CD4-positive, alpha-beta T cell treated with Interferon alpha-2 for 1 hour (primary cell): ENCODE measurements around the gene PITPNM1.
"Not testable (repeated sequence)": the region's sequence is repeated elsewhere in the genome, so short reads cannot be mapped to it uniquely, and the experiment has no call there.

Source experiments
- DNase-seq, 2 donors: peaks; one replicate each; pipeline ENCODE4 v3.0.0-alpha.2; 2020 to 2022

The PITPNM1 gene

DNA sequence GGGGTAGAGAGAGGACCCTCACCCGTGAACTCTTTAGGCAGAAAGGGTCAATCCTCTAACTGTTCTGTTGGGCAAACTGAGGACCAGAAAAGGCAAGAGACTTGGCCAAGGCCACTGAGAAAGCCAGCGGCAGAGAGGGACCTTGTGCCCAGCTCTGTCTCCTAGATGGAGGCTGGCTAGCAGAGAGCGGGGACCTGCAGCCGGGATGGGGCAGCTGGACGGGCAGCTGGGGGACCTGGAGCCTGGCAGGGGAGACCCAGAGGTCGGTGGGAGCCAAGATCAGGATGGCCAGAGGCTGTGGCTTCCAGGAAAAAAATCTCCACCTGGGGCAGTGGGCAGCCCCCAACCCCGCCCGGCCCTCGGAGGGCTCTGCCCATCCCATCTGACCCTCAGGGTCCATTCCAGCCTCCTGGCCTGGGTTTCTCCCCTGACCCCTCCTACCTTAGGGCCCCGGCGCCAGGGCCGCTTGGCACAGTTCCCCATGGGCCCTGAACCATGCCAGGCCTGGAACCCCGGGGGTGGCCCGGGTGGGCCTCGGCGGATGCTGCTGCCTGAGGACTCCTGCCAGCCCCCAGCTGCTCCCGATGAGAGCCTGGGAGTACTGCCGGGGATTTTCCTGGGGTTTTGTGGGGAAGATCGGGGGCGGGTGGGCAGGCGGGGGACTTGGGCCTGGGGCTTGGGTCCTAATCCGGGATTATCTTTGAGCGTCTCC, 17.8 kb upstream of the PITPNM1 start, which contains the start of gene CABP2:
Gene CABP2 (minus strand): TSS at position 603 of the 712 bp plus-strand sequence. CDS start 120 bp downstream, at position 483.
- no peak for DNase-seq

DNA sequence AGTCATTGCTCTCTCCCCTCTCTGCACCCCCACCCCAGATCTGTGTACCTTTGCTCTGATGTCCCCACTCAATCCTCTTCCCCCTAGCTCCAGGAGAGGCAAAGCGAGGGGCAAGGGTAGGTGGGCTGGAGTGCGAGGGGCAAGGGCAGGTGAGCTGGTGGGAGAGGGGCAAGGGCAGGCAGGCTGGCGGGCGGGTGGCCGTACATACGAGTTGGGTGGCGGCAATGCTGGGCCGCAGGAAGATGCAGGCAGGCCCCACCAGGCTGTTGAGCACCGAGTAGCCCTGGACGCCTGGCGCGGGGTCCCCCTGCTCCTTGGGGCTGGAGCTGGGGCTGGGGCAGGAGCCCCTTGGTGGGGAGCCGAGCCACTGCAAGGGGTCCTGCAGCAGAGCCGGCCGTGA, 17.2 kb upstream of the PITPNM1 start:
- DNase-seq = no peak

DNA sequence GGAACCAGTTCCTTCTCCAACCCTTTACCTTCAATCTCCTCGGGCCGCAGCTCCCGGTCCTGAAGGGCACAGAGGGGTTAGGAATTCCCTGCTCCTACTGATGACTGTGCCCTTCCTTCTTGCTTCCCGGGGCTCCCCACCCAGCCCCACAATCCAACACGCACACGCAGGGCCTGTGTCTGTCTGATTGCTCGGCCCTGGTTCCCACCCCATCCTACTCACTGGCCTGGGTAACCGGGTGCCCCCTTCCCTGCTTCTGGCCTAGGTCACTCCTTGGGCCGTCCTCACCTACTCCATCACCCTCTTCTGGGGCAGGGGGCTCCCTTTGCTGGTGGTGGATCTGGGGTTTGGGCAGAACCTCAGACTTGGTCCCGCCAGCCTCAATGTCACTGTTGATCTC, 16.8 kb upstream of the PITPNM1 start:
- no peak for DNase-seq

DNA sequence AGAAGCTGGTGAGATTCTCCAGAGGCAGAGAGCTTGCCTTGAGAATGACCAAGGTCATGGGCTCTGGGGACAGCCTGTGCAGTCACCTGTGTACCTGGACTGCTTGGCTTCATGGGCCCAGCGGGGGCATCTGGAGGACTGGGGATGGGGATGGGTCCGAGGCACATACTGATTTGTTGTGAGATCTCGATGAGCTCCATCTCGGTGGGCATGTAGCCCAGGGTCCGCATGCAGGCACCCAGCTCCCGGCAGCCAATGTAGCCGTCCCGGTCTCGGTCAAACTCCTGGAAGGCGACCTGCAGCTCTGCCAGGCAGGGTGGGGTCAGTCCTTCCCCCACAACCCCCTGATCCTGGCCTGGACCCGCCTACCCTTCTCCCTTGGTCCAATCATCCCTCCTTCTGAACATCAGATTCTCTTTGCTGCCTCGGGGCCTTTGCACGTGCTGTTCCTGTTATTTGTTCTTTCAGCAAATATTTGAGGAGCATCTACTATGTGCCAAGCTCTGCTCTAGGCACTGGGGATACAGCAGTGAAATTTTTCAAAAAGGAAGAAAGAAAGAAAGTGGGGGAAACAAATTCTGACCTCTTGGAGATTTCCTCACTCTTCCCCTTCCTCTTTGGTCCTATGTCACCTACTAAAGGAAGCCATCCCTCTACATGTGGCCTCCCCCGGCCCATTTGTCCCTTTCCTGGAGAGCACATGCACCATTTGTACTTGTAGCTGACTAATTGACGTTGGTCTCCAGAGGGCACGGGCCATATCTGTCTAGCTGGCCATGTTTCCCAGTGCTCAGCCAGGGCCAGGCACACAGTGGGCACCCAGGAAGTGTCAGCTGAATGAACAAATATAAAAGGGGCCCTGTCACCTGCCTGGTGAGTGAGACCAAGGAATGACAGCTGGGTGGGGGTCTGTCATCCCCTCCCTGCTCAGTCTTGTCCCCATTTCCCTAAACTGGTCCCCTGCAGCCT, 16.0 kb upstream of the PITPNM1 start:
- no peak for DNase-seq

- no peak for DNase-seq
Observed at GRCh38 chr11:67519726-67520125, 14.6 kb upstream of the PITPNM1 start.

DNA sequence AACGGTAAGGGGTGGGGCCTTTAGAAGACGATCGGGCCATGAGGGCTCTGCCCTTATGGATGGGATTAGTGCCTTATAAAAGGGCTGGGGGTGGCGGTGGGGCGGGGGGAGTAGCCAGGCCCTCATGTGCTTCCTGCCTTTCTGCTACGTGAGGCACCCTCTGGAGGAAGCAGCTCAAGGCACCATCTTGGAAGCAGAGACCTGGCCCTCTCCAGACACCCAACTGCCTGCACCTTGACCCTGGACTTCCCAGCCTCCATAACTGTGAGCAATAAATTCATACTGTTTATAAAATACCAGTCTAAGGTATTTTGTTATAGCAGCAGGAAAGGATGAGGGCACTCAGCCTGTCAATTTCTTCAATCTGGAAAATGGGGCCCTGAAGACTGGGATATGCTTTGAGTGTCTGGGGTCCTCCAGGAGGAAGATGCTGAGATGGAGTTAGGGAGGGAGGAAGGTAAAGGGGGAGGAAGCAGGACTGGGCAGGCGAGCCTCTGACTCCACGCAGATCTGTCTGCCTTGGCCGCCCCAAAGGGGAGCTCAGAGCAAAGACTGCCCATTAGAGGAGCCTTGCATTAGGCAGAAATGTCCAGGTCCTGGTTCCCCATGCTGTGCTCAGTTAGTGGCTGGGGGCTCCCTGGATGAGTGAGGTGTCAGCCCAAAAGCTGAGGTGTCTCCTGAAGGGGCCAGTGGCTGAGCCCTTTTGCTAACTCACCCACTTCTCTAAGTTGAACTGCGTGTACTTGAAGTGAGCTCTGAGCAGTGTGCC, 12.8 kb upstream of the PITPNM1 start:
- no peak for DNase-seq

DNA sequence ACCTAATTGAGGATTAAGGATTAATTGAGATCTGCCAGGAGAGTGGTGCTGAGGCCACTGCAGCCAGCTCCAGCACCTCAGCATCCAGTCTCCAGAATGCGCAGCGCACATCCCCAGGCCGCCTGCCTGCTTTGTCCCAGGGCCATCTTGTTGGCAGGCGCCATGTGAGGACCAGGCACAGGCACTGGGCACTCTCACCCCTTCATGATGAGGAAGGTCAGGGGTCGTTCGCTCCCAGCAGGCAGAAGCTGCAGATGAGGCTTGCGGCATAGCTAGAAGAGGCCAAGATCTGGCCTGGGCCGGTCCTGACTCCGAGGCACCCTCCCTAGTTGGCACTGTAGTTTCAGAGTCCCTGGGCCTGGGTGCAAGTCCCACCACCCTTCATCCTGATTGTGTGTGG, 11.6 kb upstream of the PITPNM1 start:
- no peak for DNase-seq

- no peak for DNase-seq
Observed at GRCh38 chr11:67514116-67514515, 9.0 kb upstream of the PITPNM1 start.

DNA sequence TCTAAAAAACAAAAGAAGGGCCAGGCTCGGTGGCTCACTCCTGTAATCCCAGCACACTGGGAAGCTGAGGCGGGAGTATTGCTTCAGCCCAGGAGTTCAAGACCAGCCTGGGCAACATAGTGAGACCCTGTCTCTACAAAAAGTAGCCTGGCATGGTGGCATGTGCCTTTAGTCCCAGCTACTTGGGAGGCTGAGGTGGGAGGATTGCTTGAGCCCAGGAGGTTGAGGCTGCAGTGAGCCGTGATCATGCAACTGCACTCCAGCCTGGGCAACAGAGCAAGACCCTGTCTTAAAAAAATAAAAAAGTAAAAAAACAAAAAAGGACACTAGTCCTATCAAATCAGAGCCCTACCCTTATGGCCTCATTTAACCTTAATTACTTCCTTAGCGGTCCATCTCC, 6.4 kb upstream of the PITPNM1 start:
- DNase-seq = not testable (repeated sequence)

- DNase-seq = no peak
Observed at GRCh38 chr11:67510023-67510345, 4.8 kb upstream of the PITPNM1 start.

DNA sequence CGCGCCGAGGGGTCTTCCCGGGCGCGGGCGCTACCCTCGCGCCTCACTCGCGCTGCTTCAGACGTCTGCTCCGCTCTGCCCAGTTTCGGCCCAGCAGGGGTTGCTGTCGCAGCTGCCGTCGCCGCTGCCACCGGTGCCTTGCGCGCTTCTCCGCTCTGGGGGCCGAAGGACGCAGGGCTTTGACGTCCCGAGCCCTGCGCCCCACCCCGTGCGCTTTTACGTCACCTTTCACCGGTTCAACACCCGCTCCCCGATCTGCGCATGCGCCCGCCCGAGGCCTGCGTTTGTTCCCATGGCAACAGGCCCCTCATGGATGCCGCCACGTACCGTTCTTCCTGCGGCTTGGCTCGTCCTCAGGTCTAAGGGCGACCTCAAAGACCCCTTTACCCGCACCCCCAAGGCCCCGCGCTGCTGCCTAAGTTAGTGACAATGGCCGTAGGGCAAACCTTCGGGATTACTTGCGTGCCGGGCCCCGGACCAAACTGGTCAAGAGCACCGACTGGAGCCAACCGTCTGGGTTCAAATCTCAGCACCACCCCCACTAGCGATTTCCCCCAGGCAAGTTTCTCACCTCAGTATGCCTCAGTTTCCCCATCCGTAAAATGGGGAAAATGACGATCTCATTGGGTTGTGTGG, 3.4 kb upstream of the PITPNM1 start:
- DNase-seq = peak; percentile 98

GRCh38 chr11:67507864-67508485, 2.8 kb upstream of the PITPNM1 start, which contains the start of gene CDK2AP2:
Gene CDK2AP2, minus strand, starts transcription at chr11:67508162. Its CDS starts 80 bp downstream, at chr11:67508082.
- peak; percentile 98 to 99 for DNase-seq

- peak in 1 of 2 donors; percentile 29 for DNase-seq
Observed at GRCh38 chr11:67507242-67507863, 2.2 kb upstream of the PITPNM1 start.

- no peak for DNase-seq
Observed at GRCh38 chr11:67506426-67507051, 1.4 kb upstream of the PITPNM1 start.

- DNase-seq = peak; percentile 91 to 92
Observed at GRCh38 chr11:67505605-67506396, 638 bp upstream of the PITPNM1 start.

DNA sequence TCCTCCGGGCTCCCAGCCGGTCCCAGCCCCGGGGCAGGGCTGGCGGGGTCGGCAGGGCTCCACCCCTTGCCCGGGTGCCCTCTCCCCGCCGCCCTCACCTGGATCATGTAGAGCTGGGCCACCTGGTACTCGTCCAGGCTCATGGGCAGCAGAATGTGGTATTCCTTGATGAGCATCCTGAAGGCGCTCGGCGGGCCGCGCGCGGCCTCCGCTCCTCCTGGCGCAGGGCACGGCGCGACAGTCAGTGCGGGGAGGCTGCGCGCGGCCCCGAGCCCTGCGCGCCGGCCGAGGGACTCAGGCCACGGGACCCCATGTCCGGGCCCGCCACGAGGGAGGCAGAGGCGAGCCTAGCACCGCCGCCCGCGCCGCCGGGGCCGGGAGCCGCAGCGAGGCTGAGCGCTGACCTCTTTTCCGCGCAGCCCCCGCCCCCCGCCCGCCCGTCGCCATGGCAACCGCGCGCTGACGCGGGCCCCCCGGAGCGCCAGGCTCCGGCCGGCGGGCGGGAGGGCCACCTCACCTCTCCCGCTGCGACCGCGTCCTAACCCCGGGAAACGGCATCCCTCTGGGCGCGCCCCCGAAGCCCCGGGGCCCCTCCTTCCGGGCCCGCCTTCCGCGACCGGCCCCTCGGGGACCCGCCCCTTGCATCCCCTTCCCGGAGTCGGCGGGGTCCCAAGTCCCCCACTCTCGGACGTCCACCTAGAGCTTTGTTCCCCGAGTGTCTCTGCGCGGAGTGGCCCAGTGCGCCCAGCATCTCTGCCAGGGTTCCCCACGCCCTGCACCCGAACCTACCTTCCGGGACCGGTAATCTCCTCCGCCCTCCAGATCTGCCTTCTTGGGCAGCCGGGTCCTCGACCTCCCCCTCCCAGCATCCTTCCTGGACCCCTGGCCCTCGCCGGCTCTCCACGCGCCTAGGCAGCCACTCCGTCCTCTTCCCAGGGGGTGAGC, 886 bp downstream of the PITPNM1 start:
- peak in 1 of 2 donors; percentile 66 for DNase-seq

DNA sequence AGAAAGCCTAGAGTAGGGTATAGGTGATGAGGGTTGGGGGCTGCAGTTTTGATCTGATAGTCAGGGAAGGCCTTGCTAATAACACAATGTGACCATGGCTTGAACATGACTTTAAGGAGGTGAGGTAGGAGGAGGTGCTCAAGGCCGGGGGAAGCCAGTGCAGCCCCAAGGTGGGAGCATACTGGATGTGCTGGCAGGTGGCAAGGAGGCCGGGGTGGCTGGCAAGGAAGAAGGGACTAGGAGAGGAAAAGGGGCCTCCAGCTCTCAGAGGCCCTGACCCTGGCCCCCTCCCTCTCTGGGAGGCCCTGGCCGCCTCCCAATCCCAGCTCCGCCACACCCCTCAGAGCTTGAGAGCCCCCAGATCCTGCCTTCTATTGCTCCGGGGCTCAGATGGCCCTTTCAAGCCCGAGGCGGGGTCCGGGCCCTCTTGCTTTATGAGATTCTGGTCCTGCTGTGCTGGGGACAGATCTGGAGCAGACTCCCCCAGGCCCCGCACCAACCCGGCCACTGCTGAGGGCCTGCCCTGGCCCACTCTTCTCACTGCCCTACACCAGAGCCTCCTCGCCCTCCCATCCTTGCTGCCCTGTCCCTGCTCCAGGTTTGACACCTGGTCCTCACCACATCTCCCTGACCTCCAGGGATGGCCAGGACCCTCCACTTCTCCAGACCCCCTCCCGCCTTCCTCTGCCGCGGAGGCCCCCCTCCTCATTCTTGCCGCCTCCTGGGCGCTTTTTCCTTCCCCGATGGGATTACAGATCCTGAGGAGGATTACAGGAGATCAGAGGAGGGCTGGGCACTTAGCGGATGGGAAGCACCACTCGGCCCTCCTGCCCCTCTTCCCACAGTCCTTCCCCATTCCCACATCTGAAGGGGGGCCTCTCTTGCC, 1.8 kb downstream of the PITPNM1 start:
- DNase-seq = no peak
